HL-60 (cell line): ENCODE data around the gene TTF2.

Source experiments
- DNase-seq, 2 experiments: peaks; one replicate each; pipeline ENCODE4 v3.0.0-alpha.2; 2010 to 2020; ENCODE audit warnings: low read depth in 1 of 2, low spot score in 1 of 2
- H3K27ac ChIP-seq: fragments of 250-450 bp; sonication (Bioruptor Pico); replicated peaks from 2 replicates; pipeline ENCODE4 v1.5.1; 2020; ENCODE audit warnings: mild to moderate bottlenecking, moderate library complexity
- H3K27me3 ChIP-seq: fragments of 250-450 bp; sonication (Bioruptor Pico); 2 replicates; pipeline ENCODE4 v1.5.1; 2021; ENCODE audit warnings: mild to moderate bottlenecking, moderate library complexity; ENCODE audit not compliant: insufficient read depth, poor library complexity, severe bottlenecking
- H3K4me3 ChIP-seq: replicated peaks from 2 replicates; pipeline ENCODE4 v1.5.1; 2011; ENCODE audit warnings: mild to moderate bottlenecking, control low read depth, low read length; ENCODE audit not compliant: insufficient read depth
- GABPA ChIP-seq: IDR thresholded peaks from 2 replicates; pipeline ENCODE4 v1.6.1; 2012; ENCODE audit warnings: low read depth
- POLR2AphosphoS5 ChIP-seq: IDR thresholded peaks from 2 replicates; pipeline ENCODE4 v1.6.1; 2012; ENCODE audit warnings: low read depth
- SPI1 ChIP-seq: IDR thresholded peaks from 2 replicates; pipeline ENCODE4 v1.6.1; 2012; ENCODE audit warnings: low read depth, mild to moderate bottlenecking, borderline replicate concordance
- TF ChIP-seq, protein P1 (sequence below): IDR thresholded peaks from 2 replicates; pipeline ENCODE4 v1.6.1; 2012; ENCODE audit warnings: low read depth; ENCODE audit not compliant: insufficient replicate concordance
- TF ChIP-seq, protein P2 (sequence below): IDR thresholded peaks from one replicate; pipeline ENCODE4 v1.5.1; 2011; ENCODE audit warnings: low read length, control low read depth, inconsistent platforms; ENCODE audit not compliant: insufficient read depth

TTF2 gene

DNA sequence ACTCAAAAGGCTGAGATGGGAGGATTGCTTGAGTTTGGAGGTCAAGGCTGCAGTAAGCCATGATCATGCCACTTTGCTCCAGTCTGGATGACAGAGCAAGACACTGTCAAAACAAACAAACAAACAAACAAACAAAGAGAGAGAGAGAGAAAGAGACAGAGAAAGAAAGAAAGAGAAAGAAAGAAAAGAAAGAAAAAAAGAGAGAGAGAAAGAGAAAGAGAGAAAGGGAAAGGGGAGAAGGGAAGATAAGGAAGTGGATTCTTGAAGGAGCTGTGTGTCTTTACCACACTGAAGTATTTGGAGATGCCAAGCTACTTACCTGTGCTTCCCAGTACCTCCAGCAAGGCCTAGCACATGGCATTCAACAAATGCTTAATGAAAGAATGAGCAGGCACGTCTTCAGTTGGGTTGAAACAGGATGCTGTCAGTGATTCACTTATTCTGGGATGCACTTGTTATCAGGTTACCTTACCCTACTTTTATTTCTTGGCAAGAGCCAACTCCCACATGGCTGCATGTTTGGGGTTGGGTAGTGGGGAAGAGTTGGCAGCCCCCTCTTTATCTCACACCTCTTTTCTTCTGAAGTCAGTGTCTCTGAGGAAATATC, 29.8 kb upstream of the TTF2 start:
- no peak for TF ChIP-seq POLR2AphosphoS5
- TF ChIP-seq SPI1 = no peak
- no peak for TF ChIP-seq GABPA
- TF ChIP-seq, protein P1, sequence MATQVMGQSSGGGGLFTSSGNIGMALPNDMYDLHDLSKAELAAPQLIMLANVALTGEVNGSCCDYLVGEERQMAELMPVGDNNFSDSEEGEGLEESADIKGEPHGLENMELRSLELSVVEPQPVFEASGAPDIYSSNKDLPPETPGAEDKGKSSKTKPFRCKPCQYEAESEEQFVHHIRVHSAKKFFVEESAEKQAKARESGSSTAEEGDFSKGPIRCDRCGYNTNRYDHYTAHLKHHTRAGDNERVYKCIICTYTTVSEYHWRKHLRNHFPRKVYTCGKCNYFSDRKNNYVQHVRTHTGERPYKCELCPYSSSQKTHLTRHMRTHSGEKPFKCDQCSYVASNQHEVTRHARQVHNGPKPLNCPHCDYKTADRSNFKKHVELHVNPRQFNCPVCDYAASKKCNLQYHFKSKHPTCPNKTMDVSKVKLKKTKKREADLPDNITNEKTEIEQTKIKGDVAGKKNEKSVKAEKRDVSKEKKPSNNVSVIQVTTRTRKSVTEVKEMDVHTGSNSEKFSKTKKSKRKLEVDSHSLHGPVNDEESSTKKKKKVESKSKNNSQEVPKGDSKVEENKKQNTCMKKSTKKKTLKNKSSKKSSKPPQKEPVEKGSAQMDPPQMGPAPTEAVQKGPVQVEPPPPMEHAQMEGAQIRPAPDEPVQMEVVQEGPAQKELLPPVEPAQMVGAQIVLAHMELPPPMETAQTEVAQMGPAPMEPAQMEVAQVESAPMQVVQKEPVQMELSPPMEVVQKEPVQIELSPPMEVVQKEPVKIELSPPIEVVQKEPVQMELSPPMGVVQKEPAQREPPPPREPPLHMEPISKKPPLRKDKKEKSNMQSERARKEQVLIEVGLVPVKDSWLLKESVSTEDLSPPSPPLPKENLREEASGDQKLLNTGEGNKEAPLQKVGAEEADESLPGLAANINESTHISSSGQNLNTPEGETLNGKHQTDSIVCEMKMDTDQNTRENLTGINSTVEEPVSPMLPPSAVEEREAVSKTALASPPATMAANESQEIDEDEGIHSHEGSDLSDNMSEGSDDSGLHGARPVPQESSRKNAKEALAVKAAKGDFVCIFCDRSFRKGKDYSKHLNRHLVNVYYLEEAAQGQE = no peak
- TF ChIP-seq, protein P2, sequence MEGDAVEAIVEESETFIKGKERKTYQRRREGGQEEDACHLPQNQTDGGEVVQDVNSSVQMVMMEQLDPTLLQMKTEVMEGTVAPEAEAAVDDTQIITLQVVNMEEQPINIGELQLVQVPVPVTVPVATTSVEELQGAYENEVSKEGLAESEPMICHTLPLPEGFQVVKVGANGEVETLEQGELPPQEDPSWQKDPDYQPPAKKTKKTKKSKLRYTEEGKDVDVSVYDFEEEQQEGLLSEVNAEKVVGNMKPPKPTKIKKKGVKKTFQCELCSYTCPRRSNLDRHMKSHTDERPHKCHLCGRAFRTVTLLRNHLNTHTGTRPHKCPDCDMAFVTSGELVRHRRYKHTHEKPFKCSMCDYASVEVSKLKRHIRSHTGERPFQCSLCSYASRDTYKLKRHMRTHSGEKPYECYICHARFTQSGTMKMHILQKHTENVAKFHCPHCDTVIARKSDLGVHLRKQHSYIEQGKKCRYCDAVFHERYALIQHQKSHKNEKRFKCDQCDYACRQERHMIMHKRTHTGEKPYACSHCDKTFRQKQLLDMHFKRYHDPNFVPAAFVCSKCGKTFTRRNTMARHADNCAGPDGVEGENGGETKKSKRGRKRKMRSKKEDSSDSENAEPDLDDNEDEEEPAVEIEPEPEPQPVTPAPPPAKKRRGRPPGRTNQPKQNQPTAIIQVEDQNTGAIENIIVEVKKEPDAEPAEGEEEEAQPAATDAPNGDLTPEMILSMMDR = no peak

DNA sequence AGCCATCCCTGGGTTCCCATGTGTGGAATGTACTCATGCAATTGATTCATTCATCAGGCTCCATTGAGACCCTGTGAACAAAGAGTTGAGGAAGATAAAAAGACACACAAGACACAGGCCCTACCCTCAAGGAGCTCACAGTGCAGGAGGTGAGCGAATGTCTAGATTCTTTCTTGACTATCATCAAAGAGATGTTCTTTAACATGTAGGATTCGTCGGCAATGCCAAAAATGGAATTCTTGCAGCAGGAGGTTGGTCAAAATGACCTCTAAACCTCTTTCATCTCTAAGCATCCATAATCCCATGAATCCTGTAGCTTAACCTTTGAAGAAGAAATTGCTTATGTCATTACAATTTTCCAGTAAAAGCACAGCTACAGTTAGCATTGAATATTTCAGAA, 27.9 kb upstream of the TTF2 start:
- no peak for DNase-seq
- H3K4me3 ChIP-seq = no peak overlapping the region
- H3K27ac ChIP-seq = no peak overlapping the region
- H3K27me3 ChIP-seq = no peaks in the 10 kb centered on the region
- TF ChIP-seq POLR2AphosphoS5 (no peak), SPI1 (no peak), GABPA (no peak)
- TF ChIP-seq, protein P2 = no peak
- TF ChIP-seq, protein P1 = no peak

More for the DNA sequence above, 29.8 kb upstream of the TTF2 start:
- no peak for DNase-seq
- H3K27ac ChIP-seq = no peak overlapping the region
- no peak overlapping the region for H3K4me3 ChIP-seq
- no peaks in the 10 kb centered on the region for H3K27me3 ChIP-seq

DNA sequence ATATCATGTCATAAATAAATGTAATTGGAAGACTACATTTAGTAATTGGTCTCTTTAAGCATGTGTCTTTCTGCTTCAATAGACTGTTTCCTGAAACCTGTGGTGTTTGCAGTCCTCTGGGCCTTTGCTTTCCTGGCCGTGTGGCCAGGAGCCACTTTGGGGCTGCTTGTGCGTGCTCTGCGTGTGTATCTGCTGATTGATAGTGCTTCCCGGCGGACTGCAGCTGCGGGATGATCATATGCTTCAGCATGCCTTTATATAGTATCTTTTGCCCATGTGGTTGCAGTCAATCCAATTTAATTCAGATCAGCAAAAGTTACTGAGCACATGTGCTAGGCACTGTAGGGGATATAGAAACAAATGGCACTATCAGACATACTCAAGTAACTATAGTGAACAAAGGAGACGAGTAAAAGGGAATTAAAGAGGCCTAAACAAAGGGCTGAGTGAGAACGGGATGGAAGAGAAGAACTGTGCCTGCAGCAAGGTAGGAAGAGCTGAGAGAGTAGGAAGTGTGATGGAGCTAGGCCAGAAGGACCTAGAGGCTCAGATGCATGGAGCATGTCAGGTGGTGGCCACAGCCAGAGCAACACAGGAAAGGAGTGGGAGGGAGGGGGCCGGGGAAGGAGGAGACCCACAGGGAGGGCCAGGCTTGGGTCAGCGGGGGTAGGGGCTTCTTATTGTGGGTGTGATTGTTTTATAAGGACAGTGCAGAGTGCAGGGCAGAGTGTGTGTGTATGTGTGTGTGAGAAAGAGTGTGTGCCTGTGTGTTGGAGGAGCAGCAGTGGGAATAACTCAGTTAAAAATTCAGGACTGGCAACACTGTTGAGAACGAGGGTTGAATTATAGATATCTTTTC, 27.2 kb upstream of the TTF2 start:
- Histone ChIP-seq H3K4me3 (no peak overlapping the region), H3K27me3 (no peaks in the 10 kb centered on the region), H3K27ac (no peak overlapping the region)
- no peak for DNase-seq
- TF ChIP-seq SPI1 (no peak), POLR2AphosphoS5 (no peak), GABPA (no peak)
- TF ChIP-seq, protein P2 = no peak
- TF ChIP-seq, protein P1 = no peak
